LNCaP clone FGC (cell line): ENCODE measurements around the gene FMN1.

Experiments
- DNase-seq: peaks from one replicate; pipeline ENCODE4 v3.0.0-alpha.2; 2011; ENCODE audit warnings: low read depth
- H3K4me3 ChIP-seq: 2 replicates; pipeline ENCODE4 v1.5.1; 2011; ENCODE audit warnings: mild to moderate bottlenecking, low read depth, low read length, control low read depth
- TF ChIP-seq, protein P1 (sequence below): IDR thresholded peaks from 2 replicates; pipeline ENCODE4 v1.5.1; 2012; ENCODE audit warnings: mild to moderate bottlenecking; ENCODE audit not compliant: control insufficient read depth, insufficient read depth; ENCODE audit errors: extremely low read depth

Gene FMN1

DNA sequence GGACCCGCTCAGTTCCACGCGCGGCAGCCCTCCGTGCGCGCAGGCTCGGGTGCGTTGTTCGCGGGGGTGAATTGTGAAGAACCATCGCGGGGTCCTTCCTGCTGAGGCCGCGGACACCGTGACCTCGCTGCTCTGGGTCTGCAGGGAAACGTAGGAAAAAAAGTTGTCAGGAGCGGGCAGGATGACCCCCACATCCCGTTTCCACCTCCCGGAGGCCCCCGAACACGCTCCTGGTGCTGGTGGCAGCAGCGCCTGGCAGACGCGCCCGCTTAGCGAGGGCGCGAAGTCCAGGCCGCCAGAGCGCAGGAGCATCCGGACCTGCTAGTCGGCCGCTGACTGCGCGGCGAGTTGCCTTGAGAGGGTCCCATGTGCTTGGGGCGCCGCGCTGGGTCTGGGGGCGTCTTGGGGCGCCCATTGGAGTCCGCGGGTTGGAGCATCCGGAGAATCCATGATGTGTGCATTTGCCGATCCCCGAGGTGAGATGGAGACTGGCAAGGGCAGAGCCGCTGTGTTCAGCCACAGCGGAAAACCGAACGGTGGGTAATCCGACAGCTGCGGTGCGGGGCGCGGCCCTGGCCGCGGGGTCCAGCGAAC, 476.2 kb downstream of the FMN1 start:
- DNase-seq, result no peak
- TF ChIP-seq, protein P1, sequence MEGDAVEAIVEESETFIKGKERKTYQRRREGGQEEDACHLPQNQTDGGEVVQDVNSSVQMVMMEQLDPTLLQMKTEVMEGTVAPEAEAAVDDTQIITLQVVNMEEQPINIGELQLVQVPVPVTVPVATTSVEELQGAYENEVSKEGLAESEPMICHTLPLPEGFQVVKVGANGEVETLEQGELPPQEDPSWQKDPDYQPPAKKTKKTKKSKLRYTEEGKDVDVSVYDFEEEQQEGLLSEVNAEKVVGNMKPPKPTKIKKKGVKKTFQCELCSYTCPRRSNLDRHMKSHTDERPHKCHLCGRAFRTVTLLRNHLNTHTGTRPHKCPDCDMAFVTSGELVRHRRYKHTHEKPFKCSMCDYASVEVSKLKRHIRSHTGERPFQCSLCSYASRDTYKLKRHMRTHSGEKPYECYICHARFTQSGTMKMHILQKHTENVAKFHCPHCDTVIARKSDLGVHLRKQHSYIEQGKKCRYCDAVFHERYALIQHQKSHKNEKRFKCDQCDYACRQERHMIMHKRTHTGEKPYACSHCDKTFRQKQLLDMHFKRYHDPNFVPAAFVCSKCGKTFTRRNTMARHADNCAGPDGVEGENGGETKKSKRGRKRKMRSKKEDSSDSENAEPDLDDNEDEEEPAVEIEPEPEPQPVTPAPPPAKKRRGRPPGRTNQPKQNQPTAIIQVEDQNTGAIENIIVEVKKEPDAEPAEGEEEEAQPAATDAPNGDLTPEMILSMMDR, result no peak
- H3K4me3 ChIP-seq, result no peak overlapping the region

GRCh38 chr15:32717426-32718226, 476.9 kb downstream of the FMN1 start, which contains the start of gene GREM1:
Gene GREM1, plus strand, starts transcription at chr15:32718004. Its CDS starts 12,687 bp downstream, at chr15:32730691.
- DNase-seq, result no peak
- TF ChIP-seq, protein P1, result no peak
- no peak within 1 kb of the TSS for H3K4me3 ChIP-seq

DNA sequence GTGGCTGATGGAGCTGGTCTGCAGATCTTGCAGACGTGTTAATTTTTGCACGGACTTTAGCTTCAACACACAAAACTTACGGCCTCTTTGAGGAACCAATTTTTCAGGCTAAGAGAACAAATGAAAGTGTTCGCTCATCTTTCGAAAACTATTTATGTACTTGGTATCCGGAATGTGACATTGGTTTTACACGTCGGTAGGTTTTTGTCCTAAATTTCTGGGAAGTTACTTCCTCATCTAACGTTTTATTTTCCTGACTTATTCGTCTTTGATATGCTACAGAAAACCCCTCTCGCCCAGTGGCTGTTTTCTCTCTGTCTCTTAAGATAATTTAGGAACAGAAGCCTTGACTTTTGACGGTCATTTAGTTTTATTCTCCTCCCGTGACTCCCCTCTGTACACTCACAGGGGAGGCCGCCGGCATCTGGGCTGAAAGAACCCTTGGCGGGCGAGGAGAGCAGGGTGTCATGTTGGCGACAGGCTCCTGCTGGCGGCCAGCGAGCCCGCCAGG, 477.5 kb downstream of the FMN1 start:
- no peak overlapping the region for H3K4me3 ChIP-seq
- TF ChIP-seq, protein P1, result no peak
- DNase-seq, result no peak

GRCh38 chr15:32716216-32716914, 478.1 kb downstream of the FMN1 start:
- TF ChIP-seq, protein P1, result no peak
- DNase-seq, result no peak
- no peak overlapping the region for H3K4me3 ChIP-seq
